CD14-positive monocyte (primary cell): ENCODE measurements around the gene RAE1. TPM values are rescaled to one million over a fixed set of nuclear protein-coding genes. Genes with fewer than 3 reads are reported as not detected.

ENCODE experiments used
- DNase-seq, 3 donors: peaks; one replicate each; pipeline ENCODE4 v3.0.0-alpha.2; 2011 to 2022
- H2AFZ ChIP-seq: 2 replicates; pipeline ENCODE4 v1.6.0; 2012; ENCODE audit warnings: mild to moderate bottlenecking, low read depth, low read length, inconsistent platforms; ENCODE audit not compliant: insufficient read depth, poor library complexity, severe bottlenecking
- H3K27ac ChIP-seq, 2 donors: 1 replicate in 1 of 2; 2 replicates in 1 of 2; pipeline ENCODE4 v1.5.1; 2012 to 2013; ENCODE audit warnings: low read length in 2 of 2, control low read depth in 1 of 2, inconsistent platforms in 1 of 2, low read depth in 1 of 2, mild to moderate bottlenecking in 1 of 2
- H3K27me3 ChIP-seq, 2 donors: one replicate each; pipeline versions ENCODE4 v1.6.0 to v1.6.1; 2011 to 2013; ENCODE audit warnings: low read length in 2 of 2; ENCODE audit not compliant: control insufficient read depth in 2 of 2, insufficient read depth in 2 of 2
- H3K36me3 ChIP-seq, 2 donors: replicated peaks in 1 of 2; 1 replicate in 1 of 2; 2 replicates in 1 of 2; pipeline versions ENCODE4 v1.5.1 to v1.6.1; 2012 to 2013; ENCODE audit warnings: low read length in 2 of 2, control low read depth in 1 of 2, inconsistent platforms in 1 of 2, mild to moderate bottlenecking in 1 of 2; ENCODE audit not compliant: insufficient read depth in 2 of 2, control insufficient read depth in 1 of 2
- H3K4me1 ChIP-seq, 2 donors: 1 replicate in 1 of 2; 2 replicates in 1 of 2; pipeline versions ENCODE4 v1.5.1 to v1.6.1; 2012 to 2013; ENCODE audit warnings: low read length in 2 of 2, control low read depth in 1 of 2, inconsistent platforms in 1 of 2, mild to moderate bottlenecking in 1 of 2, moderate library complexity in 1 of 2; ENCODE audit not compliant: insufficient read depth in 2 of 2, control insufficient read depth in 1 of 2
- H3K4me2 ChIP-seq: replicated peaks from 2 replicates; pipeline ENCODE3; 2012; ENCODE audit warnings: low read length, moderate library complexity, mild to moderate bottlenecking; ENCODE audit not compliant: poor library complexity, severe bottlenecking; ENCODE audit errors: extremely low read depth
- H3K4me3 ChIP-seq, 3 experiments: fragments of 200-600 bp in 1 of 3; sonication (generic) in 1 of 3; replicated peaks in 1 of 3; 1 replicate in 2 of 3; 2 replicates in 1 of 3; pipeline ENCODE4 v1.5.1; 2011 to 2013; ENCODE audit warnings: low read length in 3 of 3, mild to moderate bottlenecking in 3 of 3, control low read depth in 2 of 3, low read depth in 2 of 3, inconsistent platforms in 1 of 3, moderate library complexity in 1 of 3
- H3K79me2 ChIP-seq: 2 replicates; pipeline ENCODE4 v1.6.0; 2012; ENCODE audit warnings: mild to moderate bottlenecking, control low read depth, inconsistent platforms, low read length, moderate library complexity; ENCODE audit not compliant: insufficient read depth
- H3K9ac ChIP-seq: 2 replicates; pipeline ENCODE4 v1.6.0; 2017; ENCODE audit warnings: low read length, mild to moderate bottlenecking; ENCODE audit not compliant: insufficient read depth, poor library complexity, severe bottlenecking
- H3K9me3 ChIP-seq, 2 donors: replicated peaks in 1 of 2; 1 replicate in 1 of 2; 2 replicates in 1 of 2; pipeline versions ENCODE4 v1.5.1 to v1.6.1; 2012 to 2013; ENCODE audit warnings: low read length in 2 of 2, control low read depth in 1 of 2; ENCODE audit not compliant: control insufficient read depth in 1 of 2, insufficient read depth in 1 of 2
- H4K20me1 ChIP-seq: 2 replicates; pipeline ENCODE4 v1.6.0; 2012; ENCODE audit warnings: mild to moderate bottlenecking, low read length, control low read depth, moderate library complexity; ENCODE audit not compliant: insufficient read depth
- H3K27ac Mint-ChIP-seq, 7 donors: one replicate each; pipeline ENCODE4 v1.8.0; 2020; ENCODE audit warnings: mild to moderate bottlenecking in 7 of 7, mixed read lengths in 7 of 7, moderate library complexity in 6 of 7, inconsistent platforms in 2 of 7
- H3K27me3 Mint-ChIP-seq, 3 donors: one replicate each; pipeline ENCODE4 v1.8.0; 2021 to 2022; ENCODE audit warnings: low read depth in 3 of 3, mild to moderate bottlenecking in 3 of 3, mixed read lengths in 3 of 3, moderate library complexity in 3 of 3, inconsistent platforms in 1 of 3
- H3K36me3 Mint-ChIP-seq, 2 donors: one replicate each; pipeline ENCODE4 v1.8.0; 2020; ENCODE audit warnings: mixed read lengths in 2 of 2, inconsistent platforms in 1 of 2, mild to moderate bottlenecking in 1 of 2
- H3K4me1 Mint-ChIP-seq: one replicate; pipeline ENCODE4 v1.8.0; 2020; ENCODE audit warnings: mild to moderate bottlenecking, mixed read lengths
- H3K4me3 Mint-ChIP-seq, 2 donors: one replicate each; pipeline ENCODE4 v1.8.0; 2020; ENCODE audit warnings: mild to moderate bottlenecking in 2 of 2, mixed read lengths in 2 of 2, moderate library complexity in 1 of 2
- H3K9me3 Mint-ChIP-seq, 7 donors: one replicate each; pipeline ENCODE4 v1.8.0; 2020 to 2022; ENCODE audit warnings: mixed read lengths in 7 of 7, mild to moderate bottlenecking in 6 of 7, moderate library complexity in 6 of 7, inconsistent platforms in 2 of 7
- WGBS: methylation state at CpG from one replicate; pipeline ENCODE4 v1.1.5; 2013; ENCODE audit warnings: missing lambda C conversion rate; ENCODE audit not compliant: insufficient coverage; 5-methylcytosine and 5-hydroxymethylcytosine counted together
- intact Hi-C, 2 donors: fragments of 100-400 bp; cut with micrococcal nuclease; formaldehyde crosslinking; loops; one replicate each; pipeline versions ENCODE4 v1.15.0 to v1.15.1; 2023
- polyA plus RNA-seq, 3 donors: library from polyadenylated mRNA; depleted of rRNA in 1 of 3; unstranded in 2 of 3; stranded (reverse) in 1 of 3; fragments of 300-500 nt in 2 of 3; fragments of >200 nt in 1 of 3; fragmentation: Illumina TruSeq in 2 of 3; gene quantifications; 1 replicate in 2 of 3; 2 replicates in 1 of 3; pipeline ENCODE4 v1.2.3, GENCODE V29; 2012 to 2021
- TF ChIP-seq, protein P1 (sequence below): fragments of 200-600 bp; IDR thresholded peaks from one replicate; pipeline ENCODE4 v1.8.0; 2022; ENCODE audit warnings: antibody characterized with exemption, mild to moderate bottlenecking

RAE1 gene
- polyA plus RNA-seq, 3 donors, result 15.8 to 27.5 (median 21.7) TPM

DNA sequence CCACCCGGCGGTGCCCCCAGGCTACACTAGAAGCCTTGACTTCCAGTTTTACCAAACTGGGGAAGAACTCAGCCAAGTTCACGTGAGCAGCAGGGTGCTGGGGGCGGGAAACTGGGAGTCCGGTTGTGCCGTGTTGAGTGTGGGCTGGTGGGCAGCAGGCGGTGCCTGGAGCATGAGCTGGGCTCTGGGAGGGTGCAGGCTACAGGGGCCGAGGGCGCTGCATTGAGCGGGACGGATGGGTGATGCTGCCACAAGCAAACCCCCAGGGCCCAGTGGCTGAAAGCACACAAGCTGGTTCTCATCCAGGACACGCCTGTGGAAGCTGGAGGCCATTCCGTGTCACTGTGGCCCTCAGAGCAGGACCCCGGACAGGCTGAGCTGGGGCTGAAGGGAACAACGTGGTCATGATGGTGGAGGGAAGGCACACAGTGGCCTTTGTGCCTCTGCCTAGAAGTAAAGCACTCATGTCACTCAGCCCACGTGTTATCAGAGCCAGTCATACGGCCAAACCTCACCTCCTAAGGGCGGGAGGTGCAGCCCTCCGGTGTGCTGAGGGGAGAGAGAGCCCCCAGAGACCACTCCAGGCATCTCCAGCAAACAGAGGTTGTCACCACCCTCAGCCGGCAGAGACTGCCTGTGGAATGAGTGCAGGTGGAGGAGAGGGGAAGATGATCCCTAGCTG lies 69.7 kb downstream of the RAE1 start:
- no peak overlapping the region for H2AFZ ChIP-seq

DNA sequence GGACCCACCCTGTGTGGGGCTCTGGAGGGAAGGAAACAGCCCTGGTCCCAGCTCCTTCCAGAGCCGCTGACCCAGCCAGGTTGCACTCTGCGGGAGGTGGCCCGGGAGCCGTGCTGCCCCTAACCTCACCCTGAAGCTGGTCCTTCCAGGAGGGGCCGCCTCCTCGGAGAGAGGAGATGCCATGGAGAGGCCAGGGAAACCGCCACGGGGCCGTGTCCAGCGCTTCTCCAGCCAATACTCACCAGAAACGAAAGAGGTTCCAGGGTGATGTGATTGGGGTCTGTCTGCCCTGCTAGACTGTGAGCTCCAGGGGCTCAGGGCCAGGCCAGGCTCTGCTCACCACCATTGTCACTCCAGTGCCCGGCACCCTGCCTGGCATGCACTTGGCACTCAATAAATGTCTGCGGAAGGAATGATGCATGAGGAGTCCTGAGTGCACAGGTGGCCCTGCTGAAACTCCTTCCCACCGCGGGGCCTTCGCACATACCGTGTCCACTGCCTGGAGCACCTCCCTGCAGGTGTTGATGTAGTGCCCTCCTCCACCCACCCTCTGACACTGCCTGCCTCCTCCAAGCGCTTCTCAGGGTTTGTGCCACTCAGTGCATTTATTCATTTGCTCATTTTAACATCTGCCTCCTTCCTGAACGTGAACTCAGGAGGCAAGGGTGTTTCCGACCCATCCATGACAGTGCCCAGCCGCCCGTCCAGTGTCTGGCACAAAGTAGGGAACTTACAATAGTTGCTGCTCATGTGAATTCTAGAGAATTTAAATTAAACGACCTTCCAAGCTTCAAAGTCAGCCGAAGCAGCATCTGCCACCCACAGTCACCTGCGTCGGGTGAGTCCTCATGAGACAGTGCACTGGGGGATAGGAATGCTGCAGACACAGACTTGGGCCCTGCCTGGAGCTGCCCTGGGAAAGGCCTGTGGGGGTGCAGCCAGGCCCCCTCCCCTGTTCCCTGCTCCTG lies 70.5 kb downstream of the RAE1 start:
- DNase-seq, result no peak
- H3K4me1 ChIP-seq, result peaks cover 29 to 42% of the 10 kb centered on the region in 2 donors
- peaks cover 40% of the 10 kb centered on the region for H3K4me1 Mint-ChIP-seq
- H3K9ac ChIP-seq, result no peak overlapping the region
- no peak overlapping the region for H3K4me2 ChIP-seq
- H3K27me3 Mint-ChIP-seq, result peaks cover 0 to 10% (median 6%) of the 10 kb centered on the region in 3 donors
- H3K27me3 ChIP-seq, result no peaks in the 10 kb centered on the region
- H4K20me1 ChIP-seq, result no peaks in the 10 kb centered on the region
- H3K27ac Mint-ChIP-seq, result no peak overlapping the region
- no peak overlapping the region for H3K4me3 ChIP-seq
- H3K9me3 Mint-ChIP-seq, result peaks cover 0 to 7% (median 0%) of the 10 kb centered on the region in 7 donors
- peaks cover 0 to 1% of the 10 kb centered on the region in 2 donors for H3K36me3 Mint-ChIP-seq
- H3K4me3 Mint-ChIP-seq, result no peak overlapping the region
- TF ChIP-seq, protein P1, sequence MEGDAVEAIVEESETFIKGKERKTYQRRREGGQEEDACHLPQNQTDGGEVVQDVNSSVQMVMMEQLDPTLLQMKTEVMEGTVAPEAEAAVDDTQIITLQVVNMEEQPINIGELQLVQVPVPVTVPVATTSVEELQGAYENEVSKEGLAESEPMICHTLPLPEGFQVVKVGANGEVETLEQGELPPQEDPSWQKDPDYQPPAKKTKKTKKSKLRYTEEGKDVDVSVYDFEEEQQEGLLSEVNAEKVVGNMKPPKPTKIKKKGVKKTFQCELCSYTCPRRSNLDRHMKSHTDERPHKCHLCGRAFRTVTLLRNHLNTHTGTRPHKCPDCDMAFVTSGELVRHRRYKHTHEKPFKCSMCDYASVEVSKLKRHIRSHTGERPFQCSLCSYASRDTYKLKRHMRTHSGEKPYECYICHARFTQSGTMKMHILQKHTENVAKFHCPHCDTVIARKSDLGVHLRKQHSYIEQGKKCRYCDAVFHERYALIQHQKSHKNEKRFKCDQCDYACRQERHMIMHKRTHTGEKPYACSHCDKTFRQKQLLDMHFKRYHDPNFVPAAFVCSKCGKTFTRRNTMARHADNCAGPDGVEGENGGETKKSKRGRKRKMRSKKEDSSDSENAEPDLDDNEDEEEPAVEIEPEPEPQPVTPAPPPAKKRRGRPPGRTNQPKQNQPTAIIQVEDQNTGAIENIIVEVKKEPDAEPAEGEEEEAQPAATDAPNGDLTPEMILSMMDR, result no peak
- no peaks in the 10 kb centered on the region for H3K79me2 ChIP-seq
- no peaks in the 10 kb centered on the region for H3K36me3 ChIP-seq
- no peak overlapping the region for H3K27ac ChIP-seq
- intact Hi-C loops, result no loop called here
- H2AFZ ChIP-seq, result no peak overlapping the region
- no peaks in the 10 kb centered on the region for H3K9me3 ChIP-seq
- 96% methylated on average over 23 of the region's 26 CpGs for WGBS

More for the DNA sequence above, 69.7 kb downstream of the RAE1 start:
- Mint-ChIP-seq H3K36me3 (no peaks in the 10 kb centered on the region), H3K27me3 (peaks cover 1 to 10% (median 6%) of the 10 kb centered on the region in 3 donors), H3K4me1 (peaks cover 40% of the 10 kb centered on the region), H3K9me3 (peaks cover 0 to 7% (median 0%) of the 10 kb centered on the region in 7 donors), H3K27ac (peak overlapping the region in 1 of 7 donors; percentile 31), H3K4me3 (no peak overlapping the region)
- TF ChIP-seq, protein P1, result no peak
- peaks cover 28 to 38% of the 10 kb centered on the region in 2 donors for H3K4me1 ChIP-seq
- no peaks in the 10 kb centered on the region for H3K27me3 ChIP-seq
- H3K36me3 ChIP-seq, result no peaks in the 10 kb centered on the region
- DNase-seq, result no peak
- WGBS, result 88% methylated on average over 15 of the region's 20 CpGs
- no peaks in the 10 kb centered on the region for H3K9me3 ChIP-seq
- H3K9ac ChIP-seq, result no peak overlapping the region
- H3K4me2 ChIP-seq, result no peak overlapping the region
- intact Hi-C loops, result no loop called here
- no peak overlapping the region for H3K4me3 ChIP-seq
- H3K79me2 ChIP-seq, result no peaks in the 10 kb centered on the region
- no peak overlapping the region for H3K27ac ChIP-seq
- no peaks in the 10 kb centered on the region for H4K20me1 ChIP-seq
